ENCODE results near the gene GABRB3.
"Not testable (repeated sequence)": the region's sequence is repeated elsewhere in the genome, so short reads cannot be mapped to it uniquely, and the experiment has no call there.

The GABRB3 gene

GRCh38 chr15:26736502-26737248, 36.2 kb downstream of the GABRB3 start:
- DNase-seq (ENCODE audit: low read depth, low spot score) = no peak

GRCh38 chr15:26731965-26732364, 40.9 kb downstream of the GABRB3 start:
- DNase-seq (ENCODE audit: low read depth, low spot score) = no peak

GRCh38 chr15:26729581-26729980, 43.3 kb downstream of the GABRB3 start:
- no peak for DNase-seq (ENCODE audit: low read depth, low spot score)

- DNase-seq (ENCODE audit: low read depth, low spot score) = no peak
Observed at GRCh38 chr15:26729030-26729429, 43.8 kb downstream of the GABRB3 start.

- no peak for DNase-seq (ENCODE audit: low read depth, low spot score)
Observed at GRCh38 chr15:26724381-26725150, 48.3 kb downstream of the GABRB3 start.

- DNase-seq (ENCODE audit: low read depth, low spot score) = no peak
Observed at GRCh38 chr15:26722621-26723160, 50.2 kb downstream of the GABRB3 start.

GRCh38 chr15:26721232-26721967, 51.5 kb downstream of the GABRB3 start:
- no peak for DNase-seq (ENCODE audit: low read depth, low spot score)

GRCh38 chr15:26720546-26720945, 52.3 kb downstream of the GABRB3 start:
- DNase-seq (ENCODE audit: low read depth, low spot score) = no peak

- not testable (repeated sequence) for DNase-seq (ENCODE audit: low read depth, low spot score)
Observed at GRCh38 chr15:26719866-26720265, 53.0 kb downstream of the GABRB3 start.

- no peak for DNase-seq (ENCODE audit: low read depth, low spot score)
Observed at GRCh38 chr15:26716069-26716468, 56.8 kb downstream of the GABRB3 start.

- no peak for DNase-seq (ENCODE audit: low read depth, low spot score)
Observed at GRCh38 chr15:26713498-26713897, 59.4 kb downstream of the GABRB3 start.

- DNase-seq (ENCODE audit: low read depth, low spot score) = no peak
Observed at GRCh38 chr15:26712335-26712734, 60.5 kb downstream of the GABRB3 start.

- no peak for DNase-seq (ENCODE audit: low read depth, low spot score)
Observed at GRCh38 chr15:26711445-26711844, 61.4 kb downstream of the GABRB3 start.

- DNase-seq (ENCODE audit: low read depth, low spot score) = no peak
Observed at GRCh38 chr15:26702381-26702780, 70.5 kb downstream of the GABRB3 start.

- no peak for DNase-seq (ENCODE audit: low read depth, low spot score)
Observed at GRCh38 chr15:26698555-26698954, 74.3 kb downstream of the GABRB3 start.

GRCh38 chr15:26697913-26698312, 75.0 kb downstream of the GABRB3 start:
- no peak for DNase-seq (ENCODE audit: low read depth, low spot score)

- no peak for DNase-seq (ENCODE audit: low read depth, low spot score)
Observed at GRCh38 chr15:26691249-26691648, 81.6 kb downstream of the GABRB3 start.

- no peak for DNase-seq (ENCODE audit: low read depth, low spot score)
Observed at GRCh38 chr15:26690778-26691177, 82.1 kb downstream of the GABRB3 start.

GRCh38 chr15:26689462-26689861, 83.4 kb downstream of the GABRB3 start:
- DNase-seq (ENCODE audit: low read depth, low spot score) = no peak

- DNase-seq (ENCODE audit: low read depth, low spot score) = no peak
Observed at GRCh38 chr15:26686547-26687187, 86.2 kb downstream of the GABRB3 start.

GRCh38 chr15:26682598-26683164, 90.2 kb downstream of the GABRB3 start:
- no peak for DNase-seq (ENCODE audit: low read depth, low spot score)

Data from brain pericyte (primary cell).